Fibroblast of the aortic adventitia (primary cell): Measurements from ENCODE around the gene PTPRR. TPM values are rescaled to one million over a fixed set of nuclear protein-coding genes. Genes with fewer than 3 reads are reported as not detected.

ENCODE experiments used
- DNase-seq: peaks from one replicate; pipeline ENCODE4 v3.0.0-alpha.2; 2010; ENCODE audit warnings: low read depth
- H3K4me3 ChIP-seq: 2 replicates; pipeline ENCODE4 v1.5.1; 2011; ENCODE audit warnings: low read depth, mild to moderate bottlenecking, control low read depth, low read length, moderate library complexity
- total RNA-seq: library from RNA; depleted of rRNA; stranded (reverse); fragments of >200 nt; gene quantifications from 2 replicates; pipeline ENCODE4 v1.2.3, GENCODE V29; 2012; ENCODE audit warnings: low replicate concordance
- TF ChIP-seq, protein P1 (sequence below): IDR thresholded peaks from 2 replicates; pipeline ENCODE4 v1.5.1; 2011; ENCODE audit warnings: mild to moderate bottlenecking, low read length, control low read depth, inconsistent platforms; ENCODE audit not compliant: insufficient read depth

PTPRR gene
- total RNA-seq, 1 donor: 1.4 TPM

- no peak for DNase-seq
- TF ChIP-seq, protein P1, sequence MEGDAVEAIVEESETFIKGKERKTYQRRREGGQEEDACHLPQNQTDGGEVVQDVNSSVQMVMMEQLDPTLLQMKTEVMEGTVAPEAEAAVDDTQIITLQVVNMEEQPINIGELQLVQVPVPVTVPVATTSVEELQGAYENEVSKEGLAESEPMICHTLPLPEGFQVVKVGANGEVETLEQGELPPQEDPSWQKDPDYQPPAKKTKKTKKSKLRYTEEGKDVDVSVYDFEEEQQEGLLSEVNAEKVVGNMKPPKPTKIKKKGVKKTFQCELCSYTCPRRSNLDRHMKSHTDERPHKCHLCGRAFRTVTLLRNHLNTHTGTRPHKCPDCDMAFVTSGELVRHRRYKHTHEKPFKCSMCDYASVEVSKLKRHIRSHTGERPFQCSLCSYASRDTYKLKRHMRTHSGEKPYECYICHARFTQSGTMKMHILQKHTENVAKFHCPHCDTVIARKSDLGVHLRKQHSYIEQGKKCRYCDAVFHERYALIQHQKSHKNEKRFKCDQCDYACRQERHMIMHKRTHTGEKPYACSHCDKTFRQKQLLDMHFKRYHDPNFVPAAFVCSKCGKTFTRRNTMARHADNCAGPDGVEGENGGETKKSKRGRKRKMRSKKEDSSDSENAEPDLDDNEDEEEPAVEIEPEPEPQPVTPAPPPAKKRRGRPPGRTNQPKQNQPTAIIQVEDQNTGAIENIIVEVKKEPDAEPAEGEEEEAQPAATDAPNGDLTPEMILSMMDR: no peak
- no peak overlapping the region for H3K4me3 ChIP-seq
Observed at GRCh38 chr12:70960484-70960883, 39.9 kb upstream of the PTPRR start.

DNA sequence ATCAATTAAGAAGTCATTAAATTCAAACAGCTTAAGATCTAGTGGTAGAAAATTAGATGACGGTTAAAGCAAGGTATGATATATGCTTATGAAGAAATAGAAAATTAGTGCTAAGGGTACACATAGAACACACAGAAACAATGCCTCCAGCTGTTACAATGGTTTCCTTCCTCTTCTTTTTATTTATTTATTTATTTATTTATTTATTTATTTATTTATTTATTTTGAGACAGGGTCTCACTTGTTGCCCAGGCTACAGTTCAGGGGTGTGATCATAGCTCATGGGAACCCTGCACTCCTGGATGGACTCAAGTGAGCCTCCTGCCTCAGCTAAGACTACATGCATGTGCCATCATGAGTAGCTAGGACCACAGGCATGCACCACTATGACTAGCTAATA is 34.9 kb upstream of the PTPRR start:
- H3K4me3 ChIP-seq: no peak overlapping the region
- TF ChIP-seq, protein P1: no peak
- no peak for DNase-seq

GRCh38 chr12:70950451-70950850 is 29.9 kb upstream of the PTPRR start:
- H3K4me3 ChIP-seq: no peak overlapping the region
- DNase-seq: no peak
- TF ChIP-seq, protein P1: no peak

GRCh38 chr12:70948976-70949336 is 28.4 kb upstream of the PTPRR start:
- H3K4me3 ChIP-seq: no peak overlapping the region
- TF ChIP-seq, protein P1: peak; percentile 26
- DNase-seq: peak; percentile 87

DNA sequence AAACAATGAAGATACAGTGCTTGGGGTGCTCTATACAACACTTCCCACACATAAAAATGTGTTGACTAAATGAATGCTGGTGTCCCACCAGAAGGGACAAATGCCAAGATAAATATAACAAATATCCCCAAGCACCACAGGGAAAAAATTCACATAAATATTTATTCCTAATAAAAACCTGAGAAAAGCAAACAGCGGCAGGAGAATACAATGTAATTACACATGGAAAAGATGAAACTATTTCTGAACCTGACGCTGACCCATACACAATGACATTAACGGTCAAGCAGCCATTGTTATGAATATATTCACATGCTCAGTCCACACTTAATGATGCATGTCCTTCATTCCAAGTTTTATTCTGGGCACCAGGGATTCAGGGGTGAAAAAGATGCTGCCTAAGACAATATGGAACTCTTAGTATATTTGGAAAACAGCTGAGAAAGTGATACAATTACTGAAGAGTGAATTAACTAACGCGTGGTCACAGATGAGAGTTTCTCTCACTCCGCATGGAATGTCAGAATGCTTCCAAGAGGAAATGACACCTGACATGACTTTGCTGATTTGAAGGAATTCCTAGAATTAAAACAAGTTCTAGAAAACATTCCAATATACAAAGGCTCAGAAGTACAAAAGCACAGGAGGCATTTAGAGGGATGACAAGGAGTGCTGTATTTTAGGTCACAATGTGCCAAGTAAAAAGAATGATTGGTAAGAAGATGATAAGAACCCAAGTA is 27.9 kb upstream of the PTPRR start:
- no peak overlapping the region for H3K4me3 ChIP-seq
- DNase-seq: no peak
- TF ChIP-seq, protein P1: no peak

GRCh38 chr12:70936203-70936813 is 15.8 kb upstream of the PTPRR start:
- TF ChIP-seq, protein P1: no peak
- DNase-seq: peak; percentile 11

More at GRCh38 chr12:70936203-70936813, 15.8 kb upstream of the PTPRR start:
- no peak overlapping the region for H3K4me3 ChIP-seq
